K562 (cell line): ENCODE data around the gene SPIN1. TPM values are rescaled to one million over a fixed set of nuclear protein-coding genes. Genes with fewer than 3 reads are reported as not detected.

ENCODE experiments used
- ATAC-seq: fragments of 200-7000 bp; cut with Tn5 transposase; 3 replicates; pipeline ENCODE4 v1.9.1; 2020; ENCODE audit warnings: moderate library complexity
- BruUV-seq: library from RNA; stranded (reverse); fragments of 400-500 nt; replicated peaks from 2 replicates; lab custom pipeline; 2021; lab: Mats Ljungman, UMichigan
- CTCF ChIA-PET: fragments of 300-600 bp; formaldehyde crosslinking; extraction: SDS; loops from one replicate; lab custom pipeline; 2021; ENCODE audit warnings: low intra/inter-chr PET ratio; lab: Yijun Ruan, JAX
- POLR2A ChIA-PET: fragments of 300-600, 350-650 bp; sonication (Branson Sonifier 250); formaldehyde crosslinking; extraction: SDS; loops from one replicate; lab custom pipeline; 2021; ENCODE audit warnings: antibody characterized with exemption, inconsistent platforms; lab: Yijun Ruan, JAX
- DNase-seq, 4 experiments: peaks; one replicate each; pipeline versions ENCODE4 v3.0.0 to v3.0.0-alpha.2; 2011 to 2018; ENCODE audit warnings: low spot score in 3 of 4, mixed read lengths in 3 of 4; ENCODE audit errors: extremely low read depth in 1 of 4
- FAIRE-seq: peaks from 2 replicates; lab custom pipeline; 2011; peaks lifted over from hg19 to GRCh38; lab: Jason Lieb, UNC
- H2AFZ ChIP-seq: 2 replicates; pipeline ENCODE4 v1.6.0; 2011; ENCODE audit warnings: low read depth, low read length, control low read depth, inconsistent platforms
- H3K27ac ChIP-seq: fragments of 200-600 bp; 3 replicates; pipeline ENCODE4 v1.8.0; 2011; ENCODE audit warnings: low read depth, mild to moderate bottlenecking, control low read depth, inconsistent platforms, low read length, moderate library complexity, mixed read lengths; ENCODE audit errors: extremely low read depth
- H3K27me3 ChIP-seq, 2 experiments: fragments of 300-600 bp in 1 of 2; 2 replicates in 1 of 2; 3 replicates in 1 of 2; pipeline versions ENCODE4 v1.6.0 to v1.8.0; 2011; ENCODE audit warnings: inconsistent platforms in 2 of 2, low read length in 2 of 2, mild to moderate bottlenecking in 1 of 2, mixed read lengths in 1 of 2, moderate library complexity in 1 of 2; ENCODE audit not compliant: control insufficient read depth in 2 of 2, insufficient read depth in 2 of 2
- H3K36me3 ChIP-seq: fragments of 300-600 bp; 3 replicates; pipeline ENCODE4 v1.8.0; 2011; ENCODE audit warnings: mild to moderate bottlenecking, low read length, inconsistent platforms; ENCODE audit not compliant: control insufficient read depth, insufficient read depth
- H3K4me1 ChIP-seq, 2 experiments: fragments of 200-600 bp in 1 of 2; replicated peaks in 1 of 2; 2 replicates in 1 of 2; 3 replicates in 1 of 2; pipeline versions ENCODE4 v1.5.1 to v1.8.0; 2011; ENCODE audit warnings: inconsistent platforms in 2 of 2, low read length in 2 of 2, mild to moderate bottlenecking in 1 of 2, mixed read lengths in 1 of 2, moderate library complexity in 1 of 2; ENCODE audit not compliant: control insufficient read depth in 2 of 2, insufficient read depth in 2 of 2
- H3K4me2 ChIP-seq: 2 replicates; pipeline ENCODE4 v1.6.1; 2011; ENCODE audit warnings: low read length, control low read depth, inconsistent platforms, mixed read lengths; ENCODE audit not compliant: insufficient read depth
- H3K4me3 ChIP-seq: fragments of 200-600 bp; sonication (generic), shearing (Covaris generic); 2 replicates; pipeline ENCODE4 v1.5.1; 2016; ENCODE audit warnings: control low read depth, inconsistent platforms
- H3K79me2 ChIP-seq: fragments of 200-600 bp; 3 replicates; pipeline ENCODE4 v1.8.0; 2011; ENCODE audit warnings: low read length, inconsistent platforms; ENCODE audit not compliant: control insufficient read depth, insufficient read depth
- H3K9ac ChIP-seq, 2 experiments: 2 replicates each; pipeline versions ENCODE4 v1.6.0 to v1.6.1; 2011; ENCODE audit warnings: low read depth in 2 of 2, low read length in 2 of 2, control low read depth in 1 of 2, inconsistent platforms in 1 of 2, mild to moderate bottlenecking in 1 of 2, mixed read lengths in 1 of 2; ENCODE audit not compliant: insufficient read depth in 1 of 2
- H3K9me1 ChIP-seq: one replicate; pipeline ENCODE4 v1.6.0; 2011; ENCODE audit warnings: inconsistent platforms, mild to moderate bottlenecking, low read length, moderate library complexity; ENCODE audit not compliant: control insufficient read depth, insufficient read depth
- H3K9me3 ChIP-seq: replicated peaks from 2 replicates; pipeline ENCODE4 v1.5.1; 2011; ENCODE audit warnings: low read depth, low read length, inconsistent platforms; ENCODE audit not compliant: control insufficient read depth, insufficient read depth
- H4K20me1 ChIP-seq: replicated peaks from 2 replicates; pipeline ENCODE4 v1.6.1; 2011; ENCODE audit warnings: low read length, inconsistent platforms, mixed read lengths; ENCODE audit not compliant: control insufficient read depth, insufficient read depth
- CUX1 ChIP-seq: fragments of 200-800 bp; sonication (Bioruptor generic); IDR thresholded peaks from 2 replicates; pipeline ENCODE4 v1.6.1; 2016; ENCODE audit warnings: missing genetic modification characterization, missing compliant biosample characterization
- HNRNPL ChIP-seq: fragments of 200-400 bp; formaldehyde crosslinking; IDR thresholded peaks from 2 replicates; pipeline ENCODE4 v1.6.1; 2017; ENCODE audit warnings: low read depth, mild to moderate bottlenecking, low read length
- KLF13 ChIP-seq: fragments of 450-650 bp; IDR thresholded peaks from 2 replicates; pipeline ENCODE4 v1.6.1; 2016; ENCODE audit warnings: missing genetic modification characterization, low read depth, mild to moderate bottlenecking, missing compliant biosample characterization, moderate library complexity, borderline replicate concordance
- POLR2H ChIP-seq: IDR thresholded peaks from 2 replicates; pipeline ENCODE4 v1.6.1; 2016; ENCODE audit warnings: missing genetic modification characterization, low read depth, mild to moderate bottlenecking, control low read depth, missing compliant biosample characterization, moderate library complexity
- PRPF4 ChIP-seq: fragments of 200-400 bp; formaldehyde crosslinking; IDR thresholded peaks from one replicate; pipeline ENCODE4 v1.6.1; 2017; ENCODE audit warnings: low read length, low read depth, mild to moderate bottlenecking; ENCODE audit not compliant: insufficient read depth, poor library complexity, severe bottlenecking
- ZNF398 ChIP-seq: fragments of 250-450 bp; sonication (Bioruptor Pico); IDR thresholded peaks from 2 replicates; pipeline ENCODE4 v1.8.0; 2021; ENCODE audit warnings: moderate library complexity, mild to moderate bottlenecking, inconsistent platforms
- WGBS: fragments of 100-300 bp; shearing (Covaris generic); methylation state at CpG from one replicate; pipeline ENCODE4 v1.1.6; 2016; ENCODE audit warnings: low coverage, mixed read lengths; ENCODE audit not compliant: insufficient coverage; ENCODE audit errors: missing lambda C conversion rate; 5-methylcytosine and 5-hydroxymethylcytosine counted together
- in situ Hi-C: fragments of 300-500 bp; cut with MboI; formaldehyde crosslinking; loops from 4 replicates; pipeline ENCODE4 v1.15.0; 2018; ENCODE audit warnings: inconsistent platforms, mixed read lengths
- intact Hi-C: fragments of 100-400 bp; cut with micrococcal nuclease; formaldehyde crosslinking; loops from 2 replicates; pipeline ENCODE4 v1.14.2; 2022
- polyA plus RNA-seq, 8 experiments: library from polyadenylated mRNA; depleted of rRNA in 4 of 8; stranded (reverse) in 5 of 8; unstranded in 3 of 8; fragments of >200 nt; fragmentation: Nextera tagmentation in 2 of 8; fragmentation: Illumina TruSeq in 1 of 8; extraction: Ambion mirVana in 2 of 8; extraction: Trizol in 1 of 8; gene quantifications; 2 replicates each; pipeline versions ENCODE4 v1.2.1 to v1.2.3, GENCODE V29; 2011 to 2014; ENCODE audit warnings: inconsistent platforms in 1 of 8, missing spikeins in 1 of 8
- total RNA-seq, 7 experiments: library from RNA; depleted of rRNA in 6 of 7; stranded (reverse); fragments of >200 nt in 6 of 7; fragmentation: Illumina TruSeq in 2 of 7; extraction: Trizol in 2 of 7; gene quantifications; 2 replicates each; pipeline versions ENCODE4 v1.2.1 to v1.2.3, GENCODE V29; 2011 to 2021; ENCODE audit warnings: low replicate concordance in 1 of 7

The SPIN1 gene
- total and polyA plus RNA-seq, 9 of the 15 experiments (the other 6 are each of a cell fraction or from before 2014, with no cell fraction given) = 7.4 to 25.7 (median 15.6) TPM

- Histone ChIP-seq H3K4me1 (no peaks in the 10 kb centered on the region), H3K9me3 (no peaks in the 10 kb centered on the region), H3K27me3 (peaks cover 0 to 24% of the 10 kb centered on the region in 2 experiments; a peak in 3 of 5 replicates), H3K36me3 (no peaks in the 10 kb centered on the region), H3K4me3 (no peak overlapping the region), H3K79me2 (no peaks in the 10 kb centered on the region), H3K4me2 (no peak overlapping the region), H2AFZ (no peak overlapping the region), H3K9ac (no peak overlapping the region), H3K9me1 (no peaks in the 10 kb centered on the region), H3K27ac (no peak overlapping the region), H4K20me1 (no peaks in the 10 kb centered on the region)
- POLR2A ChIA-PET = no interaction called here
- DNase-seq = no peak
- in situ Hi-C loops (no loop called here), intact Hi-C loops (no loop called here)
- TF ChIP-seq ZNF398 = no peak
- no TSS peak for BruUV-seq
- no peak for FAIRE-seq
- WGBS = 0% methylated on average over 1 of the region's 2 CpGs
- ATAC-seq = no peak
- CTCF ChIA-PET = no interaction called here
Observed at GRCh38 chr9:88508326-88508725, 120.1 kb downstream of the SPIN1 start.

DNA sequence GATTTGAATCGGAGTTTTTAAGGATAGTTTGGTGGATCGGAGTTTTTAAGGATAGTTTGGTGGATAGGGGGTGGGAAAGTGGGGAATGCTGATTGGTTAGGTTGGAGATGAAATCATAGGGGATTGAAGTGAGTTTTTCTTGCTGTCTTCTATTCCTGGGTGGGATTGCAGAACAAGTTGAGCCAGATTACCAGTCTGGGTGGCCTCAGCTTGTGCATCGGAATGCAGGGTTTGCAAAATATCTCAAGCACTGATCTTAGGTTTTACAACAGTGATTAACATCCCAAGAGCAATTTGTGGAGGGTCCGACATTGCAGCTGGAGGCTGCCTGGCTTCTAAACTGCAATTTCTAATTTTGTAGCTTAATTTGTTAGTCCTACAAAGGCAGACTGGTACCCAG is 123.7 kb downstream of the SPIN1 start:
- ChIA-PET CTCF (no interaction called here), POLR2A (no interaction called here)
- no peak for ATAC-seq
- in situ Hi-C loops = no loop called here
- FAIRE-seq = no peak
- Histone ChIP-seq H2AFZ (no peak overlapping the region), H3K4me2 (no peak overlapping the region), H3K9me1 (no peaks in the 10 kb centered on the region), H3K27ac (no peak overlapping the region), H3K4me1 (no peaks in the 10 kb centered on the region), H3K9ac (no peak overlapping the region), H3K27me3 (no peaks in the 10 kb centered on the region), H3K36me3 (no peaks in the 10 kb centered on the region), H3K79me2 (no peaks in the 10 kb centered on the region), H4K20me1 (no peaks in the 10 kb centered on the region), H3K9me3 (no peaks in the 10 kb centered on the region), H3K4me3 (no peak overlapping the region)
- no TSS peak for BruUV-seq
- WGBS = 0% methylated on average over 4 of the region's 4 CpGs
- DNase-seq = no peak
- intact Hi-C loops = no loop called here
- TF ChIP-seq HNRNPL = no peak
- TF ChIP-seq PRPF4 = no peak
- TF ChIP-seq POLR2H = no peak
- TF ChIP-seq CUX1 = no peak
- TF ChIP-seq KLF13 (tag) = no peak
